MG63 (cell line): ENCODE measurements around the gene ZNF367. TPM values are rescaled to one million over a fixed set of nuclear protein-coding genes. Genes with fewer than 3 reads are reported as not detected.

Source experiments
- DNase-seq: peaks from one replicate; pipeline ENCODE4 v3.0.0-alpha.2; 2020
- H3K27me3 ChIP-seq: fragments of 250-450 bp; sonication (Bioruptor Pico); 2 replicates; pipeline ENCODE4 v1.5.1; 2020; ENCODE audit warnings: mild to moderate bottlenecking, moderate library complexity
- H3K36me3 ChIP-seq: fragments of 250-450 bp; sonication (Bioruptor Pico); 2 replicates; pipeline ENCODE4 v1.5.1; 2020; ENCODE audit warnings: mild to moderate bottlenecking, moderate library complexity
- H3K4me3 ChIP-seq: fragments of 250-450 bp; sonication (Bioruptor Pico); 2 replicates; pipeline ENCODE4 v1.5.1; 2020; ENCODE audit warnings: mild to moderate bottlenecking, moderate library complexity
- H3K9me3 ChIP-seq: fragments of 250-450 bp; sonication (Bioruptor Pico); 2 replicates; pipeline ENCODE4 v1.5.1; 2020; ENCODE audit warnings: mild to moderate bottlenecking, moderate library complexity
- total RNA-seq: library from RNA; depleted of rRNA; stranded (reverse); fragments of >200 nt; shearing (Covaris generic); gene quantifications from 2 replicates; pipeline ENCODE4 v1.2.3, GENCODE V29; 2014; ENCODE audit warnings: low replicate concordance; rRNA removed

Gene ZNF367
- 24.0 and 25.8 TPM in 2 replicates for total RNA-seq

GRCh38 chr9:96418083-96418919, at the start of gene ZNF367:
Gene ZNF367, minus strand, starts transcription at chr9:96418370. Its CDS starts 338 bp downstream, at chr9:96418032.
- Histone ChIP-seq H3K9me3 (no peaks in the 10 kb centered on the region), H3K27me3 (no peaks in the 10 kb centered on the region), H3K36me3 (peaks cover 6% of the 10 kb centered on the region; the same call in 1 of the 2 replicates), H3K4me3 (peak within 1 kb of the TSS; percentile 96)
- peak; percentile 99 for DNase-seq

GRCh38 chr9:96467784-96468183, 49.6 kb upstream of the ZNF367 start:
- Histone ChIP-seq H3K9me3 (no peaks in the 10 kb centered on the region), H3K4me3 (no peak overlapping the region), H3K36me3 (peaks cover 26% of the 10 kb centered on the region), H3K27me3 (no peaks in the 10 kb centered on the region)
- DNase-seq = no peak

GRCh38 chr9:96464426-96464825, 46.3 kb upstream of the ZNF367 start:
- Histone ChIP-seq H3K9me3 (no peaks in the 10 kb centered on the region), H3K4me3 (no peak overlapping the region), H3K36me3 (peaks cover 18% of the 10 kb centered on the region)

GRCh38 chr9:96462541-96462940, 44.4 kb upstream of the ZNF367 start:
- no peaks in the 10 kb centered on the region for H3K27me3 ChIP-seq
- DNase-seq = no peak
- H3K9me3 ChIP-seq = no peaks in the 10 kb centered on the region
- H3K36me3 ChIP-seq = peaks cover 20% of the 10 kb centered on the region
- H3K4me3 ChIP-seq = no peak overlapping the region

More at GRCh38 chr9:96464426-96464825, 46.3 kb upstream of the ZNF367 start:
- no peaks in the 10 kb centered on the region for H3K27me3 ChIP-seq
- DNase-seq = no peak

- no peak for DNase-seq
- peaks cover 17% of the 10 kb centered on the region for H3K36me3 ChIP-seq
- no peaks in the 10 kb centered on the region for H3K27me3 ChIP-seq
- H3K9me3 ChIP-seq = no peaks in the 10 kb centered on the region
- H3K4me3 ChIP-seq = no peak overlapping the region
Measured at GRCh38 chr9:96461336-96461735, 43.2 kb upstream of the ZNF367 start.

- no peak overlapping the region for H3K4me3 ChIP-seq
- no peaks in the 10 kb centered on the region for H3K9me3 ChIP-seq
- H3K27me3 ChIP-seq = no peaks in the 10 kb centered on the region
- no peak for DNase-seq
- H3K36me3 ChIP-seq = peaks cover 13% of the 10 kb centered on the region
Measured at GRCh38 chr9:96460882-96461281, 42.7 kb upstream of the ZNF367 start.

- Histone ChIP-seq H3K4me3 (no peak overlapping the region), H3K27me3 (no peaks in the 10 kb centered on the region), H3K9me3 (no peaks in the 10 kb centered on the region), H3K36me3 (peaks cover 9% of the 10 kb centered on the region)
- DNase-seq = no peak
Measured at GRCh38 chr9:96460470-96460869, 42.3 kb upstream of the ZNF367 start.

- no peak overlapping the region for H3K4me3 ChIP-seq
- H3K9me3 ChIP-seq = no peaks in the 10 kb centered on the region
- peaks cover 7% of the 10 kb centered on the region for H3K36me3 ChIP-seq
- DNase-seq = no peak
- no peaks in the 10 kb centered on the region for H3K27me3 ChIP-seq
Measured at GRCh38 chr9:96459268-96460007, 41.3 kb upstream of the ZNF367 start.

GRCh38 chr9:96458226-96458625, 40.1 kb upstream of the ZNF367 start:
- H3K27me3 ChIP-seq = no peaks in the 10 kb centered on the region
- no peak overlapping the region for H3K4me3 ChIP-seq
- DNase-seq = no peak
- no peaks in the 10 kb centered on the region for H3K9me3 ChIP-seq
- H3K36me3 ChIP-seq = peaks cover 7% of the 10 kb centered on the region

- no peak for DNase-seq
- H3K27me3 ChIP-seq = no peaks in the 10 kb centered on the region
- peaks cover 7% of the 10 kb centered on the region for H3K36me3 ChIP-seq
- no peaks in the 10 kb centered on the region for H3K9me3 ChIP-seq
- no peak overlapping the region for H3K4me3 ChIP-seq
Measured at GRCh38 chr9:96457266-96457665, 39.1 kb upstream of the ZNF367 start.

- Histone ChIP-seq H3K36me3 (no peaks in the 10 kb centered on the region; the same call in 1 of the 2 replicates), H3K27me3 (no peaks in the 10 kb centered on the region), H3K9me3 (no peaks in the 10 kb centered on the region), H3K4me3 (no peak overlapping the region)
- DNase-seq = peak; percentile 50
Measured at GRCh38 chr9:96453625-96454024, 35.5 kb upstream of the ZNF367 start.

- Histone ChIP-seq H3K4me3 (peak overlapping the region; percentile 63), H3K9me3 (no peaks in the 10 kb centered on the region), H3K36me3 (no peaks in the 10 kb centered on the region), H3K27me3 (no peaks in the 10 kb centered on the region)
- peak; percentile 14 for DNase-seq
Measured at GRCh38 chr9:96450613-96451528, 32.7 kb upstream of the ZNF367 start.

- Histone ChIP-seq H3K36me3 (no peaks in the 10 kb centered on the region), H3K9me3 (no peaks in the 10 kb centered on the region), H3K4me3 (peak within 1 kb of the TSS; percentile 63), H3K27me3 (no peaks in the 10 kb centered on the region)
- peak; percentile 95 for DNase-seq
Measured at GRCh38 chr9:96449845-96450612, 31.9 kb upstream of the ZNF367 start, which contains the start of gene HABP4. Gene HABP4, plus strand, starts transcription at chr9:96450169. Its CDS starts 111 bp downstream, at chr9:96450280.

- Histone ChIP-seq H3K4me3 (peak overlapping the region; percentile 63), H3K27me3 (no peaks in the 10 kb centered on the region), H3K36me3 (no peaks in the 10 kb centered on the region), H3K9me3 (no peaks in the 10 kb centered on the region)
- DNase-seq = no peak
Measured at GRCh38 chr9:96449523-96449844, 31.3 kb upstream of the ZNF367 start.

GRCh38 chr9:96448546-96449170, 30.5 kb upstream of the ZNF367 start:
- Histone ChIP-seq H3K4me3 (no peak overlapping the region), H3K27me3 (no peaks in the 10 kb centered on the region), H3K9me3 (no peaks in the 10 kb centered on the region), H3K36me3 (no peaks in the 10 kb centered on the region)
- DNase-seq = no peak
